K562 treated with DMSO at 1 percent for 48 hours (cell line): ENCODE data around the gene REPS2. TPM values are rescaled to one million over a fixed set of nuclear protein-coding genes. Genes with fewer than 3 reads are reported as not detected.

ENCODE experiments used
- total RNA-seq: library from RNA; unstranded; fragments of 300-600 nt; gene quantifications from 2 replicates; pipeline ENCODE4 v1.2.3, GENCODE V29; 2022; ENCODE audit warnings: low replicate concordance; ENCODE audit errors: extremely low read depth

Gene REPS2
- total RNA-seq: not detected in 2 replicates

GRCh38 chrX:16946361-16946964, at the start of gene REPS2:
TSS of gene REPS2 (plus strand) at chrX:16946658. CDS start at chrX:16946862, 204 bp downstream.

Other genes with a start within 250 kb of the REPS2 start
- gene CTPS2, start 234.0 kb upstream of the REPS2 start, total RNA-seq: not detected in 2 replicates
- gene SYAP1, start 227.0 kb upstream of the REPS2 start, total RNA-seq: not detected in 2 replicates
- not detected in 2 replicates for gene TXLNG, start 160.2 kb upstream of the REPS2 start, total RNA-seq
- gene RBBP7, start 76.3 kb upstream of the REPS2 start, total RNA-seq: not detected in 2 replicates